WTC11 (cell line): ENCODE results near the gene ECHS1.

Experiments used
- ATF1 ChIP-seq: sonication (generic); formaldehyde crosslinking; IDR thresholded peaks from 2 replicates; pipeline ENCODE4 v1.8.1; 2023; ENCODE audit warnings: mild to moderate bottlenecking, moderate library complexity, missing genetic modification reagents
- ATF3 ChIP-seq: sonication (generic); formaldehyde crosslinking; conservative IDR thresholded peaks from 2 replicates; pipeline ENCODE4 v1.8.1; 2022; ENCODE audit warnings: mild to moderate bottlenecking, missing genetic modification reagents
- CBFB ChIP-seq: sonication (generic); formaldehyde crosslinking; IDR thresholded peaks from 2 replicates; pipeline ENCODE4 v1.8.1; 2022; ENCODE audit warnings: mild to moderate bottlenecking, low read depth, missing genetic modification reagents
- CTCF ChIP-seq: fragments of 200-600 bp; IDR thresholded peaks from 2 replicates; pipeline ENCODE4 v1.8.0; 2022; ENCODE audit warnings: antibody characterized with exemption
- FOXP1 ChIP-seq: sonication (generic); formaldehyde crosslinking; IDR thresholded peaks from 2 replicates; pipeline ENCODE4 v1.8.0; 2022; ENCODE audit warnings: missing genetic modification reagents, mild to moderate bottlenecking, moderate library complexity, borderline replicate concordance
- MXD4 ChIP-seq: fragments of 250-450 bp; sonication (Bioruptor Pico); IDR thresholded peaks from 2 replicates; pipeline ENCODE4 v1.8.0; 2021; ENCODE audit warnings: mild to moderate bottlenecking, moderate library complexity, borderline replicate concordance
- NFE2L1 ChIP-seq: sonication (generic); formaldehyde crosslinking; IDR thresholded peaks from 2 replicates; pipeline ENCODE4 v1.8.1; 2023; ENCODE audit warnings: missing genetic modification reagents
- NFYB ChIP-seq: sonication (generic); formaldehyde crosslinking; conservative IDR thresholded peaks from 2 replicates; pipeline ENCODE4 v1.8.0; 2022; ENCODE audit warnings: low read depth, missing genetic modification reagents
- RELA ChIP-seq: sonication (generic); formaldehyde crosslinking; IDR thresholded peaks from 2 replicates; pipeline ENCODE4 v1.8.1; 2022; ENCODE audit warnings: missing genetic modification reagents, mild to moderate bottlenecking, borderline replicate concordance
- ZNF423 ChIP-seq: fragments of 250-450 bp; sonication (Bioruptor Pico); IDR thresholded peaks from 2 replicates; pipeline ENCODE4 v2.1.2; 2022; ENCODE audit warnings: mild to moderate bottlenecking, moderate library complexity

GRCh38 chr10:133411523-133412380 is 38.6 kb upstream of the ECHS1 start:
- TF ChIP-seq ZNF423 (CRISPR knock-in tag) (no peak), CTCF (no peak), FOXP1 (CRISPR knock-in tag) (no peak), RELA (CRISPR knock-in tag) (no peak), NFE2L1 (CRISPR knock-in tag) (no peak), NFYB (no peak), CBFB (CRISPR knock-in tag) (no peak), ATF1 (CRISPR knock-in tag) (no peak), ATF3 (CRISPR knock-in tag) (no peak), MXD4 (no peak)
